Measurements from ENCODE around the gene MYO3A. TPM values are rescaled to one million over a fixed set of nuclear protein-coding genes. Genes with fewer than 3 reads are reported as not detected.

MYO3A gene
- total and polyA plus RNA-seq, 8 donors, result 0.21 to 3.9 (median 3.2) TPM

GRCh38 chr10:25974897-25975459 lies 40.9 kb downstream of the MYO3A start:
- Histone ChIP-seq H3K36me3 (no peaks in the 10 kb centered on the region), H3K27me3 (no peaks in the 10 kb centered on the region), H3K27ac (no peak overlapping the region), H3K4me1 (no peaks in the 10 kb centered on the region), H3K4me3 (no peak overlapping the region), H3K9me3 (no peaks in the 10 kb centered on the region)
- ATAC-seq (peak; percentile 47), DNase-seq (peak in 1 of 4 donors; percentile 0)
- intact Hi-C loops (cut with DNase I), result no loop called here
- TF ChIP-seq CTCF (IDR thresholded peaks at IDR 0.05), result no peak

GRCh38 chr10:25978771-25979170 lies 44.7 kb downstream of the MYO3A start:
- Histone ChIP-seq H3K27me3 (no peaks in the 10 kb centered on the region), H3K4me3 (no peak overlapping the region), H3K36me3 (no peaks in the 10 kb centered on the region), H3K4me1 (no peaks in the 10 kb centered on the region), H3K27ac (no peak overlapping the region), H3K9me3 (peaks cover 0 to 2% of the 10 kb centered on the region in 2 donors)
- no peak for ATAC-seq
- DNase-seq, result no peak
- intact Hi-C loops (cut with DNase I), result no loop called here
- no peak for TF ChIP-seq CTCF (IDR thresholded peaks at IDR 0.05)

GRCh38 chr10:25982107-25982506 lies 48.1 kb downstream of the MYO3A start:
- ATAC-seq (no peak), DNase-seq (no peak)
- intact Hi-C loops (cut with DNase I), result no loop called here
- Histone ChIP-seq H3K27me3 (no peaks in the 10 kb centered on the region), H3K36me3 (no peaks in the 10 kb centered on the region), H3K9me3 (peaks cover 0 to 2% of the 10 kb centered on the region in 2 donors), H3K4me1 (no peaks in the 10 kb centered on the region), H3K4me3 (no peak overlapping the region), H3K27ac (no peak overlapping the region)
- no peak for TF ChIP-seq CTCF (IDR thresholded peaks at IDR 0.05)

- H3K4me3 ChIP-seq, result no peak overlapping the region
- intact Hi-C loops (cut with DNase I), result no loop called here
- no peaks in the 10 kb centered on the region for H3K36me3 ChIP-seq
- H3K27me3 ChIP-seq, result no peaks in the 10 kb centered on the region
- no peak overlapping the region for H3K27ac ChIP-seq
- peak in 2 of 4 donors; percentile 12 to 33 for DNase-seq
- H3K9me3 ChIP-seq, result no peaks in the 10 kb centered on the region
- no peaks in the 10 kb centered on the region for H3K4me1 ChIP-seq
- no peak for ATAC-seq
- TF ChIP-seq CTCF (IDR thresholded peaks at IDR 0.05), result no peak
Measured at GRCh38 chr10:25988583-25988982, 54.6 kb downstream of the MYO3A start.

GRCh38 chr10:25989951-25990350 lies 55.9 kb downstream of the MYO3A start:
- no peak for TF ChIP-seq CTCF (IDR thresholded peaks at IDR 0.05)
- H3K27ac ChIP-seq, result no peak overlapping the region
- no peak overlapping the region for H3K4me3 ChIP-seq
- no peaks in the 10 kb centered on the region for H3K27me3 ChIP-seq
- no peaks in the 10 kb centered on the region for H3K36me3 ChIP-seq
- ATAC-seq (no peak), DNase-seq (no peak)
- H3K4me1 ChIP-seq, result no peaks in the 10 kb centered on the region
- intact Hi-C loops (cut with DNase I), result no loop called here
- H3K9me3 ChIP-seq, result no peaks in the 10 kb centered on the region

Measured in left lung (tissue), 10 donors.